GM12878 (cell line): ENCODE data around the gene POMT1. TPM values are rescaled to one million over a fixed set of nuclear protein-coding genes. Genes with fewer than 3 reads are reported as not detected.

Experiments
- ATAC-seq: fragments of 200-7000 bp; cut with Tn5 transposase; 3 replicates; pipeline ENCODE4 v1.9.1; 2020; ENCODE audit warnings: mild to moderate bottlenecking, moderate library complexity
- BruUV-seq: library from RNA; stranded (reverse); fragments of 400-500 nt; replicated peaks from 2 replicates; lab custom pipeline; 2021; lab: Mats Ljungman, UMichigan
- CTCF ChIA-PET: fragments of 300-600 bp; sonication (Branson Sonifier 250); formaldehyde crosslinking; extraction: SDS; loops from one replicate; lab custom pipeline; 2021; ENCODE audit warnings: inconsistent platforms; lab: Yijun Ruan, JAX
- POLR2A ChIA-PET: fragments of 350-600 bp; formaldehyde crosslinking; extraction: SDS; loops from one replicate; lab custom pipeline; 2021; ENCODE audit warnings: inconsistent platforms; lab: Charles Lee
- RAD21 ChIA-PET: fragments of 300-600 bp; sonication (Branson Sonifier 250); formaldehyde crosslinking; loops from one replicate; lab custom pipeline; 2023; ENCODE audit warnings: antibody characterized with exemption; ENCODE audit not compliant: unreplicated experiment; lab: Charles Lee
- SMC1A ChIA-PET: fragments of 300-600 bp; sonication (Branson Sonifier 250); formaldehyde crosslinking; loops from one replicate; lab custom pipeline; 2023; ENCODE audit not compliant: unreplicated experiment, uncharacterized antibody; lab: Charles Lee
- DNase-seq: peaks from one replicate; pipeline ENCODE4 v3.0.0-alpha.2; 2011; ENCODE audit warnings: low read depth, low spot score
- FAIRE-seq: peaks from 3 replicates; lab custom pipeline; 2011; peaks lifted over from hg19 to GRCh38; lab: Jason Lieb, UNC
- H2AFZ ChIP-seq: 2 replicates; pipeline ENCODE4 v1.6.0; 2011; ENCODE audit warnings: low read depth, low read length, control low read depth; ENCODE audit not compliant: control insufficient read depth
- H3K27ac ChIP-seq: 2 replicates; pipeline ENCODE4 v1.5.1; 2011; ENCODE audit warnings: control low read depth; ENCODE audit not compliant: control insufficient read depth, insufficient read depth
- H3K27me3 ChIP-seq, 2 experiments: replicated peaks in 1 of 2; 2 replicates each; pipeline versions ENCODE4 v1.6.0 to v1.6.1; 2011; ENCODE audit warnings: low read length in 1 of 2; ENCODE audit not compliant: control insufficient read depth in 2 of 2, insufficient read depth in 2 of 2
- H3K36me3 ChIP-seq, 2 experiments: 2 replicates each; pipeline ENCODE4 v1.5.1; 2011; ENCODE audit warnings: low read length in 1 of 2; ENCODE audit not compliant: control insufficient read depth in 2 of 2, insufficient read depth in 2 of 2
- H3K4me1 ChIP-seq: 2 replicates; pipeline ENCODE4 v1.6.1; 2011; ENCODE audit warnings: mild to moderate bottlenecking, low read length, moderate library complexity, mixed read lengths; ENCODE audit not compliant: control insufficient read depth, insufficient read depth
- H3K4me2 ChIP-seq: 2 replicates; pipeline ENCODE4 v1.6.0; 2011; ENCODE audit warnings: control low read depth; ENCODE audit not compliant: control insufficient read depth, insufficient read depth
- H3K4me3 ChIP-seq: fragments of 200-600 bp; sonication (generic); 2 replicates; pipeline ENCODE4 v1.5.1; 2016
- H3K79me2 ChIP-seq: 2 replicates; pipeline ENCODE4 v1.6.0; 2011; ENCODE audit warnings: low read length; ENCODE audit not compliant: control insufficient read depth, insufficient read depth
- H3K9ac ChIP-seq: 2 replicates; pipeline ENCODE4 v1.8.0; 2011; ENCODE audit warnings: low read length, control low read depth, mixed read lengths; ENCODE audit not compliant: control insufficient read depth, insufficient read depth
- H3K9me3 ChIP-seq: replicated peaks from 3 replicates; pipeline ENCODE4 v1.5.1; 2011; ENCODE audit warnings: mild to moderate bottlenecking, low read length; ENCODE audit not compliant: control insufficient read depth, insufficient read depth
- H4K20me1 ChIP-seq: 2 replicates; pipeline ENCODE4 v1.6.0; 2011; ENCODE audit not compliant: control insufficient read depth, insufficient read depth
- FOS ChIP-seq: IDR thresholded peaks from 3 replicates; pipeline ENCODE4 v1.6.1; 2011; ENCODE audit warnings: borderline replicate concordance; ENCODE audit not compliant: insufficient read length; ENCODE audit errors: extremely low read depth
- MTA2 ChIP-seq: fragments of 450-650 bp; IDR thresholded peaks from 2 replicates; pipeline ENCODE4 v1.6.1; 2016; ENCODE audit warnings: low read depth, mild to moderate bottlenecking, moderate library complexity
- MXI1 ChIP-seq: fragments of 150-350 bp; IDR thresholded peaks from 2 replicates; pipeline ENCODE4 v1.6.1; 2011; ENCODE audit warnings: low read depth, mild to moderate bottlenecking, inconsistent platforms, low read length, improper control_type of control experiment
- NR2C2 ChIP-seq: IDR thresholded peaks from 2 replicates; pipeline ENCODE4 v1.6.1; 2011; ENCODE audit warnings: borderline replicate concordance, low read depth; ENCODE audit not compliant: control insufficient read depth, insufficient read length
- POLR2A ChIP-seq: IDR thresholded peaks from 2 replicates; pipeline ENCODE4 v1.6.1; 2011; ENCODE audit warnings: low read depth, mild to moderate bottlenecking, low read length
- RFX5 ChIP-seq: IDR thresholded peaks from 2 replicates; pipeline ENCODE4 v1.6.1; 2011; ENCODE audit warnings: low read depth, low read length, improper control_type of control experiment
- SIN3A ChIP-seq: IDR thresholded peaks from 2 replicates; pipeline ENCODE4 v1.6.1; 2012; ENCODE audit warnings: low read depth, low read length, improper control_type of control experiment
- ZBTB11 ChIP-seq: fragments of 450-650 bp; formaldehyde crosslinking; IDR thresholded peaks from 2 replicates; pipeline ENCODE4 v1.5.0; 2022; ENCODE audit warnings: mild to moderate bottlenecking, missing genetic modification characterization
- ZBTB4 ChIP-seq: fragments of 450-650 bp; formaldehyde crosslinking; IDR thresholded peaks from 2 replicates; pipeline ENCODE4 v1.4.0; 2022; ENCODE audit warnings: mild to moderate bottlenecking, moderate library complexity
- ZNF207 ChIP-seq: fragments of 450-650 bp; IDR thresholded peaks from 2 replicates; pipeline ENCODE4 v1.6.1; 2014; ENCODE audit warnings: antibody characterized with exemption, mild to moderate bottlenecking, borderline replicate concordance
- ZNF274 ChIP-seq: IDR thresholded peaks from one replicate; pipeline ENCODE4 v1.8.0; 2011; ENCODE audit not compliant: insufficient read length, insufficient read depth
- WGBS: methylation state at CpG from one replicate; pipeline ENCODE4 v1.1.6; 2016; ENCODE audit warnings: low lambda C conversion rate; ENCODE audit not compliant: insufficient replicate concordance, insufficient coverage; ENCODE audit errors: missing lambda C conversion rate; 5-methylcytosine and 5-hydroxymethylcytosine counted together
- in situ Hi-C: fragments of 300-500 bp; cut with MboI; formaldehyde crosslinking; loops from 9 replicates; pipeline ENCODE4 v1.14.3; 2018; ENCODE audit warnings: mixed read lengths
- intact Hi-C: fragments of 100-400 bp; cut with micrococcal nuclease; formaldehyde crosslinking; loops from one replicate; pipeline ENCODE4 v1.14.2; 2022; ENCODE audit not compliant: unreplicated experiment
- polyA plus RNA-seq, 11 experiments: library from polyadenylated mRNA; depleted of rRNA in 4 of 11; unstranded in 6 of 11; stranded (reverse) in 5 of 11; fragments of >200 nt; fragmentation: Nextera tagmentation in 4 of 11; fragmentation: Illumina TruSeq in 1 of 11; extraction: Ambion mirVana in 4 of 11; extraction: Trizol in 1 of 11; gene quantifications; 1 replicate in 1 of 11; 2 replicates in 10 of 11; pipeline versions ENCODE4 v1.2.1 to v1.2.3, GENCODE V29; 2011 to 2016; ENCODE audit warnings: inconsistent platforms in 2 of 11, missing spikeins in 2 of 11, low read depth in 1 of 11
- total RNA-seq, 4 experiments: library from RNA; depleted of rRNA in 3 of 4; stranded (reverse); fragments of >200 nt in 3 of 4; fragmentation: Illumina TruSeq in 1 of 4; extraction: Trizol in 1 of 4; gene quantifications; 2 replicates each; pipeline versions ENCODE4 v1.2.1 to v1.2.3, GENCODE V29; 2013 to 2021
- TF ChIP-seq, protein P1 (sequence below): fragments of 450-650 bp; IDR thresholded peaks from 2 replicates; pipeline ENCODE4 v1.6.1; 2014; ENCODE audit warnings: mild to moderate bottlenecking
- TF ChIP-seq, protein P2 (sequence below): IDR thresholded peaks from 2 replicates; pipeline ENCODE4 v1.6.1; 2011; ENCODE audit warnings: low read depth, mild to moderate bottlenecking, low read length, moderate library complexity, borderline replicate concordance; ENCODE audit errors: extremely low read depth

The POMT1 gene
- total and polyA plus RNA-seq, 10 of the 15 experiments (the other 5 are each of a cell fraction or from before 2014, with no cell fraction given), result 1.2 to 19.2 (median 12.6) TPM

DNA sequence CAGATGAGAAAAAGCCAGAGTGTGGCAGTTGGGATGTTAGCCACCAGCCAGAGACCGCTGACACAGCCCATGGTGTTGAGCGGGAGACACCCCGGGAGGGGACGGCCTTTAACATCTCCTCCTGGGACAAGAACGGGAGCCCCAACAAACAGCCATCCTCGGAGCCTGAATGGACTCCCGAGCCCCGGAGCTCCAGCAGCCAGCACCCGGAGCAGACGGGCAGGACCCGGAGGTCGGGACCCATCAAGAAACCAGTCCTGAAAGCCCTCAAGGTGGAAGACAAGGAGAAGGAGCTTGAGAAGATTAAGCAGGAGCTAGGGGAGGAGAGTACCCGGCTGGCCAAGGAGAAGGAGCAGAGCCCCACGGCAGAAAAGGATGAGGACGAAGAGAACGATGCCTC, 28.0 kb upstream of the POMT1 start (continued):
- TF ChIP-seq ZBTB4 (CRISPR knock-in tag) (no peak), FOS (no peak), ZNF274 (no peak)

GRCh38 chr9:131475111-131475955, 27.4 kb upstream of the POMT1 start:
- intact Hi-C loops, result no loop called here
- POLR2A ChIA-PET, result no interaction called here
- TF ChIP-seq POLR2A (no peak), ZBTB11 (CRISPR knock-in tag) (no peak), ZNF207 (no peak), ZNF274 (no peak), SIN3A (no peak), RFX5 (no peak), NR2C2 (no peak), MTA2 (no peak), MXI1 (no peak)
- TF ChIP-seq, protein P1, sequence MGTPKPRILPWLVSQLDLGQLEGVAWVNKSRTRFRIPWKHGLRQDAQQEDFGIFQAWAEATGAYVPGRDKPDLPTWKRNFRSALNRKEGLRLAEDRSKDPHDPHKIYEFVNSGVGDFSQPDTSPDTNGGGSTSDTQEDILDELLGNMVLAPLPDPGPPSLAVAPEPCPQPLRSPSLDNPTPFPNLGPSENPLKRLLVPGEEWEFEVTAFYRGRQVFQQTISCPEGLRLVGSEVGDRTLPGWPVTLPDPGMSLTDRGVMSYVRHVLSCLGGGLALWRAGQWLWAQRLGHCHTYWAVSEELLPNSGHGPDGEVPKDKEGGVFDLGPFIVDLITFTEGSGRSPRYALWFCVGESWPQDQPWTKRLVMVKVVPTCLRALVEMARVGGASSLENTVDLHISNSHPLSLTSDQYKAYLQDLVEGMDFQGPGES, result no peak
- TF ChIP-seq, protein P2, sequence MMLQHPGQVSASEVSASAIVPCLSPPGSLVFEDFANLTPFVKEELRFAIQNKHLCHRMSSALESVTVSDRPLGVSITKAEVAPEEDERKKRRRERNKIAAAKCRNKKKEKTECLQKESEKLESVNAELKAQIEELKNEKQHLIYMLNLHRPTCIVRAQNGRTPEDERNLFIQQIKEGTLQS, result no peak

More at GRCh38 chr9:131475111-131475955, 27.4 kb upstream of the POMT1 start:
- ChIA-PET RAD21 (no interaction called here), CTCF (interaction anchor here (1.2 to 2.1 kb wide), 3 partner anchors 77 to 202 kb away, joined by 3 to 8 read pairs (median 3); no protein-coding TSS in a partner anchor), SMC1A (no interaction called here)
- no peak overlapping the region for H3K27ac ChIP-seq
- no peaks in the 10 kb centered on the region for H3K4me1 ChIP-seq
- H3K4me3 ChIP-seq, result no peak overlapping the region
- H3K9me3 ChIP-seq, result no peaks in the 10 kb centered on the region
- FAIRE-seq, result no peak
- no peak overlapping the region for H3K9ac ChIP-seq
- no peaks in the 10 kb centered on the region for H3K27me3 ChIP-seq
- H3K36me3 ChIP-seq, result peaks cover 42 to 72% of the 10 kb centered on the region in 2 experiments
- no TSS peak for BruUV-seq
- H3K4me2 ChIP-seq, result no peak overlapping the region
- in situ Hi-C loops, result no loop called here
- H2AFZ ChIP-seq, result no peak overlapping the region
- H4K20me1 ChIP-seq, result no peaks in the 10 kb centered on the region; the same call in 1 of the 2 replicates
- ATAC-seq, result no peak
- H3K79me2 ChIP-seq, result no peaks in the 10 kb centered on the region
- 98% methylated on average over 46 of the region's 46 CpGs for WGBS
- DNase-seq, result no peak
